A673 (cell line): ENCODE measurements around the gene GPC6. TPM values are rescaled to one million over a fixed set of nuclear protein-coding genes. Genes with fewer than 3 reads are reported as not detected.
A peak's percentile ranks its signal among the peaks of the same experiment; 100 is the strongest.

Source experiments
- BruUV-seq: library from RNA; stranded (reverse); fragments of 400-500 nt; replicated peaks from 2 replicates; lab custom pipeline; 2021; lab: Mats Ljungman, UMichigan
- CTCF ChIA-PET: fragments of 300-600 bp; sonication (Branson Sonifier 250); formaldehyde crosslinking; loops from one replicate; lab custom pipeline; 2022; ENCODE audit warnings: antibody characterized with exemption; lab: Charles Lee
- POLR2A ChIA-PET: fragments of 300-600 bp; sonication (Branson Sonifier 250); formaldehyde crosslinking; loops from one replicate; lab custom pipeline; 2022; ENCODE audit warnings: antibody characterized with exemption; ENCODE audit not compliant: low non-redundant PET; lab: Charles Lee
- DNase-seq: peaks from one replicate; pipeline ENCODE4 v3.0.0-alpha.2; 2015; ENCODE audit warnings: low spot score
- H3K27ac ChIP-seq: fragments of 200-600 bp; sonication (generic); 2 replicates; pipeline ENCODE4 v1.5.1; 2016; ENCODE audit warnings: mixed run types, low read depth, mild to moderate bottlenecking, mixed read lengths, antibody characterized with exemption, low read length; ENCODE audit not compliant: poor library complexity, severe bottlenecking
- H3K27me3 ChIP-seq: fragments of 200-600 bp; sonication (generic); replicated peaks from 2 replicates; pipeline ENCODE4 v1.6.1; 2017; ENCODE audit warnings: mixed run types, low read depth, mild to moderate bottlenecking, mixed read lengths, antibody characterized with exemption, low read length; ENCODE audit not compliant: insufficient read depth, poor library complexity
- H3K36me3 ChIP-seq: fragments of 200-600 bp; sonication (generic); 2 replicates; pipeline ENCODE4 v1.6.1; 2016; ENCODE audit warnings: mixed run types, mild to moderate bottlenecking, mixed read lengths, antibody characterized with exemption, low read length; ENCODE audit not compliant: insufficient read depth, poor library complexity, severe bottlenecking
- H3K4me1 ChIP-seq: fragments of 200-600 bp; sonication (generic); 2 replicates; pipeline ENCODE4 v1.6.1; 2017; ENCODE audit warnings: mixed run types, mild to moderate bottlenecking, mixed read lengths, antibody characterized with exemption, low read length; ENCODE audit not compliant: insufficient read depth, poor library complexity, severe bottlenecking
- H3K4me3 ChIP-seq: fragments of 200-600 bp; sonication (generic); 2 replicates; pipeline ENCODE4 v1.5.1; 2016; ENCODE audit warnings: low read depth, mixed run types, mild to moderate bottlenecking, mixed read lengths, low read length; ENCODE audit not compliant: poor library complexity, severe bottlenecking
- H3K9me3 ChIP-seq: fragments of 200-600 bp; sonication (generic); 2 replicates; pipeline ENCODE4 v1.6.1; 2016; ENCODE audit warnings: mixed run types, low read depth, mild to moderate bottlenecking, mixed read lengths, antibody characterized with exemption, low read length; ENCODE audit not compliant: poor library complexity, severe bottlenecking
- EZH2 ChIP-seq: fragments of 200-600 bp; sonication (generic); IDR thresholded peaks from 2 replicates; pipeline ENCODE4 v1.6.1; 2017; ENCODE audit warnings: borderline replicate concordance, low read depth, mild to moderate bottlenecking, mixed read lengths, antibody characterized with exemption, low read length; ENCODE audit not compliant: poor library complexity, severe bottlenecking
- intact Hi-C: fragments of 100-400 bp; cut with micrococcal nuclease; formaldehyde crosslinking; loops from one replicate; pipeline ENCODE4 v1.10.0; 2022; ENCODE audit not compliant: unreplicated experiment
- total RNA-seq: library from RNA; stranded (reverse); gene quantifications from 2 replicates; pipeline ENCODE4 v1.2.3, GENCODE V29; 2021
- TF ChIP-seq, protein P1 (sequence below): fragments of 300-800, 200-600 bp; sonication (generic); conservative IDR thresholded peaks from 2 replicates; pipeline ENCODE4 v1.5.1; 2017; ENCODE audit warnings: low read depth, mild to moderate bottlenecking, antibody characterized with exemption, low read length, moderate library complexity, mixed read lengths

Gene GPC6
- total RNA-seq, 1 experiment from 2014 or later = 23.3 TPM

- POLR2A ChIA-PET = no interaction called here
- H3K4me1 ChIP-seq = peaks cover 59% of the 10 kb centered on the region
- peak overlapping the region; percentile 99 for H3K27ac ChIP-seq
- no peak for DNase-seq
- no peak for TF ChIP-seq EZH2
- TF ChIP-seq, protein P1, sequence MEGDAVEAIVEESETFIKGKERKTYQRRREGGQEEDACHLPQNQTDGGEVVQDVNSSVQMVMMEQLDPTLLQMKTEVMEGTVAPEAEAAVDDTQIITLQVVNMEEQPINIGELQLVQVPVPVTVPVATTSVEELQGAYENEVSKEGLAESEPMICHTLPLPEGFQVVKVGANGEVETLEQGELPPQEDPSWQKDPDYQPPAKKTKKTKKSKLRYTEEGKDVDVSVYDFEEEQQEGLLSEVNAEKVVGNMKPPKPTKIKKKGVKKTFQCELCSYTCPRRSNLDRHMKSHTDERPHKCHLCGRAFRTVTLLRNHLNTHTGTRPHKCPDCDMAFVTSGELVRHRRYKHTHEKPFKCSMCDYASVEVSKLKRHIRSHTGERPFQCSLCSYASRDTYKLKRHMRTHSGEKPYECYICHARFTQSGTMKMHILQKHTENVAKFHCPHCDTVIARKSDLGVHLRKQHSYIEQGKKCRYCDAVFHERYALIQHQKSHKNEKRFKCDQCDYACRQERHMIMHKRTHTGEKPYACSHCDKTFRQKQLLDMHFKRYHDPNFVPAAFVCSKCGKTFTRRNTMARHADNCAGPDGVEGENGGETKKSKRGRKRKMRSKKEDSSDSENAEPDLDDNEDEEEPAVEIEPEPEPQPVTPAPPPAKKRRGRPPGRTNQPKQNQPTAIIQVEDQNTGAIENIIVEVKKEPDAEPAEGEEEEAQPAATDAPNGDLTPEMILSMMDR = no peak
- BruUV-seq = no TSS peak
- no peaks in the 10 kb centered on the region for H3K36me3 ChIP-seq
- no peaks in the 10 kb centered on the region for H3K9me3 ChIP-seq
- no peaks in the 10 kb centered on the region for H3K27me3 ChIP-seq
- H3K4me3 ChIP-seq = no peak overlapping the region
- intact Hi-C loops = loop anchor here (5.0 to 10.0 kb wide), 5 partner anchors 68 to 1458 kb away; no protein-coding TSS in a partner anchor
- CTCF ChIA-PET = no interaction called here
Measured at GRCh38 chr13:94030415-94031119, 804.0 kb downstream of the GPC6 start.

DNA sequence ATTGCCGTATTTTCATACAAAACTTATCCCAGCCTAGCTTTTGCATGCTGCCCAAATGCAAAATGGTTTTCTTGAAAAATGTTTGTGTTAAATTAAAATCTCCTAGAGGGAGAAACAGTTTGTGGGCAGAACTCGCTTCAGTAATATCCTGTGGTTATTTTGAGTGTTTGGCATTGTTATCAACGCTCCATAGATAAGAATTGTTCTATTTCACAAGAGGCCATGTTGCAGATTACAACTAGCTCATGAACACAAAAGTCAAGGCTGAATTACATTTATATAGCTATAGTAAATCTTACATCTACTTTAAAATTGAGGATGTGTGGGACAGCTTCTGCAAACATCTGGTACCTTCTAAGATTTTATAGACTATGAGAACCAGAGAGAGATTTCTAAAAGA, 805.0 kb downstream of the GPC6 start:
- no peak for DNase-seq
- POLR2A ChIA-PET = interaction anchor here (0.6 kb wide), 2 partner anchors 161 to 875 kb away, joined by 3 to 13 read pairs; no protein-coding TSS in a partner anchor
- CTCF ChIA-PET = no interaction called here

DNA sequence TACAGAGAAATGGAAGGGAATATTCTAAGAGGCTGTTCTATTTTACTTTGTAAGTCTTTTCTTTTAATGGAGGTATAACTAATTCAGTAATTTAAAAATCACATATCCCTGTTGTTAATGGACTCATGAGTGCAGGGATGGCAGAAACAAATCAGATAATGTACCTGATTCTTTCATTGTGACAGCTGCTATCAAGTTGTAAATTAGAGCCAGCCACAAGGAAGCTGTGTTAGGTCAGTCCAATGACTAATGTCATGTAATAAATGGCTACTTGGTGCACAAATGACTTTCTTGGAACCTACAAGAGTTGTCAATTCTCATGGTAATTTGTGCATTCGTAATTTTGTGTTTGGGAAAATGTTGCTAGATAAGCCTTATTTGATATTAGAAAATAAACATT, 806.5 kb downstream of the GPC6 start:
- intact Hi-C loops = loop anchor here (5.0 to 10.0 kb wide), 5 partner anchors 71 to 1461 kb away; no protein-coding TSS in a partner anchor
- CTCF ChIA-PET = interaction anchor here (0.6 kb wide), 1 partner anchor 238 kb away, joined by 3 read pairs; no protein-coding TSS in a partner anchor
- no TSS peak for BruUV-seq

More for the DNA sequence above, 805.0 kb downstream of the GPC6 start:
- TF ChIP-seq, protein P1 = no peak
- TF ChIP-seq EZH2 = no peak
- Histone ChIP-seq H3K4me3 (no peak overlapping the region), H3K36me3 (no peaks in the 10 kb centered on the region), H3K4me1 (peaks cover 70% of the 10 kb centered on the region), H3K9me3 (no peaks in the 10 kb centered on the region), H3K27ac (peak overlapping the region; percentile 99), H3K27me3 (no peaks in the 10 kb centered on the region)
- no TSS peak for BruUV-seq
- intact Hi-C loops = loop anchor here (5.0 to 10.0 kb wide), 5 partner anchors 69 to 1459 kb away; no protein-coding TSS in a partner anchor

More for the DNA sequence above, 806.5 kb downstream of the GPC6 start:
- Histone ChIP-seq H3K9me3 (no peaks in the 10 kb centered on the region), H3K36me3 (no peaks in the 10 kb centered on the region), H3K4me1 (peaks cover 76% of the 10 kb centered on the region), H3K27me3 (no peaks in the 10 kb centered on the region), H3K4me3 (no peak overlapping the region), H3K27ac (peak overlapping the region; percentile 99)
- no peak for TF ChIP-seq EZH2
- TF ChIP-seq, protein P1 = no peak
- POLR2A ChIA-PET = no interaction called here
- peak; percentile 66 for DNase-seq
